GM18861 (cell line): ENCODE results near the gene TOMM6.
A peak's percentile ranks its signal among the peaks of the same experiment; 100 is the strongest.
"Not testable (repeated sequence)": the region's sequence is repeated elsewhere in the genome, so short reads cannot be mapped to it uniquely, and the experiment has no call there.

Source experiments
- ATAC-seq: cut with Tn5 transposase; IDR thresholded peaks from one replicate; pipeline ENCODE4 v1.9.1; 2021; ENCODE audit not compliant: unreplicated experiment

Gene TOMM6

DNA sequence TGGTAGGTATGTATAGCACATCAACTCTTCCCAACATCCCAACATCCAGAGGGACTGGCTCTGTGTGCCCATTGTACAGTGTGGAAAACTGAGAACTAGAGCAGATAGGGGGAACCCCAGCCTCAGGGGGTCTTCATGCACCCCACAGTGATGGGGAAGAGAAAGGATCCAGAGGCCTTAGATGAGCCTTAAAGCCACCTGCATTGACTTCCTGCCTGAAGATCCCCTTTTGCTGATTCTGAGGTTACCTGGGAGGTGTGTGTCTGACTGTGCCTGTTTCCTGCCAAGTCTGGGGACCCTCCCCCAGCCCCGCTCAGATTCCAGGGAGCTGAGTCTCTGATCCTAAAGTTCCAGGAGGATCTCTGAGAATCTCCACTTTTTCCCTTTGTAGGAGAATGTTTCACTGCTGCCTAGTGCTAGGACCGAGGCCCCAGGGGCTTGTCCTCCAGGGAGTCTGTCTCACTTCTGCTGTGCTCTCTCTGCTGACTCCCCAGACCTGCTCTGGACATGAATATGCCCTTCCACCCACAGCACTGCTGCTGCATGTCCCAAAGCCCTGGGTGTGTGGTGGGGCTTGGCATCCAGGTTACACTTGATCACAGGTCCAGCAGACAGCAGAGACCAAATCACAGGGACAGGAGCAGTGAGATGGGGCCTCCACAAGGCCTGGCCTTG is 27.5 kb upstream of the TOMM6 start:
- ATAC-seq, result no peak

DNA sequence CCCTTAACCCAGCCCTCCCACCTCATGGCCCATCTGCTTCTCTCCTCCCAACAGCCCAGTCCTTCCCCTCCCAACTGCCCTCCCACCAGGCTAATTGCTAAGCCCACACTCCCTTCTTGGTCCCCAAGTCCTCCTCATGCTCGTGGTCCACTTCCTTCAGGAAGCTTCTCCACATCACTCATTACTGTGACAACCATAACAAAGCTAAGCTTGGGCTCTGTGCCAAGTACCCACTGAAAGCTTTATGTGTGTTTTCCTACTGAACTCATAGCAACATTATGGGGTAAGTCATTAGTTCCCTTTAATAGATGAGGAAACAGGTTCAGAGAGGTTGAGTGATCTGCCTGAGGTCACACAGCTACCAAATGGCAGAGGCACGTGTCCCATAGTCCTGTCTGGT is 24.0 kb upstream of the TOMM6 start:
- no peak for ATAC-seq

DNA sequence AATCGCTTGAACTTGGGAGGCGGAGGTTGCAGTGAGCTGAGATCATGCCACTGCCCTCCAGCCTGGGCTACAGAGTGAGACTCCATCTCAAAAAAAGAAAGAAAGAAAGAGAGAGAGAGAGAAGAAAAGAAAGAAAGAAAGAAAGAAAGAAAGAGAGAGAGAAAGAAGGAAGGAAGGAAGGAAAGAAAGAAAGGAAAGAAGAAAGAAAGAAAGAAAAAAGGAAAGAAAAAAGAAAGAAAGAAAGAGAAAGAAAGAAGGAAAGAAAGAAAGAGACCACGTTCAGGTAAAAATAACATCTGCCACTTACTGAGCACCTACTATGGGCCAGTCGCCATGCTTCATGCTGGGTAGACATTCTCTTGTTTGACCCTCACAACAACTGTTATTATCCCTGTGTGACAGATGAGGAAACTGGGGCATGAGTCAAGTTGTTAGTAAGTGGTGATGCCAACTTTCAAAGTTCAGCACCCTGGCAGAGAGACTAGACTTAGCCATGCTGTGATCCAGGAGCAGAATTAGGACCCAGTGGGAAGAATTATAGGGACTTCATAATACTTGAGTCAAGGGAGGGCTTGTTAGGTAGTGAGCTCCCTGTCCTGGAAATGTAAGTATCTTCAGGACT is 21.3 kb upstream of the TOMM6 start:
- not testable (repeated sequence) for ATAC-seq

- no peak for ATAC-seq
These were observed 20.2 kb upstream of the TOMM6 start for GRCh38 chr6:41767112-41767833.

DNA sequence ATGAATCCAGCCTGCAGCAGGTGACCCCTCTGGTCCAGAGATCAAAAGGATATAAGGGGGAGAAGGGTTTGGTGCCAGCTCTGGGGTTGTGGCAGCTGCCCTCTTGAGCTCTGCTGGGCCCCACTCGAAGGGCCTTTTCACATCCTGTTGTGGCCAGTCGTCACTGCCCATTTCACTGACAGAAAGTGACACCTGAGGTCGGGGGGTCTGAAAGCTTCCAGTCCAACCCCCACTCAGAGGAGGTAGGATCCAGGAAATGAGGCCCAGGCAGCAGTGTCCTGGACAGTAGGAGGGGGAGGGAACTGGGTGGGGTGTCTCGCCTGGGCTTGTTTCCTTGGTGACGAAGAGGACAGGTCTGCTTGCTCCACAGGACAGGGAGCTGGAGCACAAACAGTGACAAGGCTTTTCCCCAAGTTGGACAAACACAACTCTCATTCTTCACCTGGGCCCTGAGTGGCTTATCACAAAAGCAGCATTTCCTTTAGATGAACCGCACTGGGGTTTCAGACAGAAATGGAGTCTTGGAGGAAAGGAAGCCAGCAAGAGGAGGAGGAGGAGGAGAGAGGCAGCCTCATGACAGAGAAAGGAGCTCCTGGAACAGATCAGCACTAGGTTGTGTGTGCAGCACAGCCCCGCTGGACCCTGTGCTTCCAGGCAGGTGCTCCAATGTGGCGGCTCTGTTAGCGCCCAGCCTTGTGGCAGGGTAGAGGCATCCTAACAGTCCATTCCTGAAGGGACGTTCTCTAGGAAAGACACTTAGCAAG is 18.8 kb upstream of the TOMM6 start:
- ATAC-seq, result no peak

GRCh38 chr6:41769376-41769775 is 18.1 kb upstream of the TOMM6 start:
- no peak for ATAC-seq

- no peak for ATAC-seq
These were observed 17.0 kb upstream of the TOMM6 start for GRCh38 chr6:41770381-41771057.

GRCh38 chr6:41771058-41771983 is 16.2 kb upstream of the TOMM6 start:
- no peak for ATAC-seq

DNA sequence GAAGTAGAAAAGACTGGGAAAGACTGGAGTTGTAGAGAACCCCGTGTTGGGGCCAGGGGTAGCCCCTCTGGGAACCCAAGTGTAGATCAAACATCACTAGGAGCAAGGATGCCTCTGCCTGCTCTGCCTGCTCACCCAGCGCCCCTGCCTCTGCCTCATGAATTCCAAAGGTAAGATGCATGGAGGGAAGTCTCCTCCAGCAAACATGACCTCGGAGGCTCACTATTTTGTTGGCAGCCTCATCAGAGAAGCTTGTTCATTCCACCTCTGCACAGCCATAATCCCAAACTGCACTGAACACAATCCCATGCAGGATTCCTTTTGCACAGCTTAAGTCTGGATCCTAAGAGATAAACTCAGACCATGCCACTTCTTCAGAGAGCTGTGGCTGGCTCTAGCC is 12.7 kb upstream of the TOMM6 start:
- ATAC-seq, result no peak

- ATAC-seq, result no peak
These were observed 12.1 kb upstream of the TOMM6 start for GRCh38 chr6:41775293-41775882.

DNA sequence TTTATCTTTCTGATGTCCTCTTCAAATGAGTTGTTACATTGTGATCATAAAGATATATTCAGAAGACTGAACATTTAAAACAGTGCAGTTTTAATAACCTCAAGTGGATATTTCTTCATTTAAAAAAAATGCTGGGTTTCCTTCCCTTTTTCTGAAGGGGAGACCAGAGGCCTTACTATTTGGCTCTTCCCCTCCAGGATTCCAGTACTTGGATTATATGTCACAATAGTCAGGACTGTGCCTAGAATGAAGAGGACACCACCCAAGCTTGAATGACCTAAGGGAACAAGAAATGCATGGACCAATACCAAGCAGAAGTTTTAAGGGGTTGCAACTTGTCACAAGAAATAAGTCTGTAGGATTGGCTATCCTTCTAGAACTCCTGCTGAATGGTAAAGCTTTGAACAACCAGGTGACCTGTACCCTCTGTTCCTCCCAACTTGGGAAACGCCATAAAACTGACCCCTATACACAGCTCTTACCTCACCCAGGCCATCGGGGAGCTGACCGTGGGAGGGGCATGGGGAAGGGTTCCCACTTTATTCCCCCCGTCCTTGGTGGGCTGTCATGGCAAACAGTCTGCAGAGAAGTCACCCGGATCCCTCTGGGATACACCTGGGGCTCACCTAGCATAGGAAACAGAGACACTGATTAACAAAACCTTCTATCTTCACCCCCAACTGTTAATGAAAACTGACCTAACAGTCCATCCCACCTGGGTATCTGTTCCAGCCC is 9.8 kb upstream of the TOMM6 start:
- no peak for ATAC-seq

DNA sequence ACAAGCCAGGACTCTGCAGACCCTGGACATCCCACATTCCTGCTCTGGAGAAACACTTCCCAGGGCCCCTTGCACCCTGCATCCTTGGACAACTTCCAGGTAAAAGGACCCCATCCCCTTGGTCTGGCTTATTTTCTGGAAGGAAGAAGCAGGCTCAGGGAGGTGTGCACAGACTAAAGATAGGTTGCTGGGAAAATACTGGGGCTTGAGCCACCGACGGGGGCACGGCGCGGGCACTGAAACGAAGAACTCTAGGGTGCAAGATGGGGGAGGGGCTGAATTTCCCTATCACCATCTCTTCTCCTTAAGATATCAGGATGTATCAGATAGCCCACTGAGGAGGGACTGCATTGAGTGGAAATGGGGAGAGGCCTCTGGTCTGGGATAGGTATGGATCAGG is 8.6 kb upstream of the TOMM6 start:
- ATAC-seq, result no peak

DNA sequence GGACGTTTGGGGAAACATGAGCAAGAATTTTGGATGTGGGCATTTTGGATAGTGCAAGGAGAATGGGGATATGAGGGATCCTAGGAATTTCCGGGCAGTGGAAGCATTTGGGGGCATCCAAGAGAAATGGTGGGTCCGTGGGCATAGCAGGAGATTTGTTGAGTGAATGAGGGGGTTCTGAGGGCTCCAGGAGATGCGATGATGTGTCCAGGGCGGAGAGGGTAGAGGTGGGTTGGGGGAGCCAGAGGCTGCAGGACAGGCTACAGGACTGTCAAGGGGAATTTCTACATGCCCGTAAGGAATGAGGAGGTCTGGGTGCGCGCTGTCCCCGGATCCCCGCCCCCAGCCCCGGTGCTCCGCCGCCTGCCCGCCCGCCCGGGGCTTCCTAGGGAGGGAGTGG is 8.2 kb upstream of the TOMM6 start:
- ATAC-seq, result peak; percentile 18

DNA sequence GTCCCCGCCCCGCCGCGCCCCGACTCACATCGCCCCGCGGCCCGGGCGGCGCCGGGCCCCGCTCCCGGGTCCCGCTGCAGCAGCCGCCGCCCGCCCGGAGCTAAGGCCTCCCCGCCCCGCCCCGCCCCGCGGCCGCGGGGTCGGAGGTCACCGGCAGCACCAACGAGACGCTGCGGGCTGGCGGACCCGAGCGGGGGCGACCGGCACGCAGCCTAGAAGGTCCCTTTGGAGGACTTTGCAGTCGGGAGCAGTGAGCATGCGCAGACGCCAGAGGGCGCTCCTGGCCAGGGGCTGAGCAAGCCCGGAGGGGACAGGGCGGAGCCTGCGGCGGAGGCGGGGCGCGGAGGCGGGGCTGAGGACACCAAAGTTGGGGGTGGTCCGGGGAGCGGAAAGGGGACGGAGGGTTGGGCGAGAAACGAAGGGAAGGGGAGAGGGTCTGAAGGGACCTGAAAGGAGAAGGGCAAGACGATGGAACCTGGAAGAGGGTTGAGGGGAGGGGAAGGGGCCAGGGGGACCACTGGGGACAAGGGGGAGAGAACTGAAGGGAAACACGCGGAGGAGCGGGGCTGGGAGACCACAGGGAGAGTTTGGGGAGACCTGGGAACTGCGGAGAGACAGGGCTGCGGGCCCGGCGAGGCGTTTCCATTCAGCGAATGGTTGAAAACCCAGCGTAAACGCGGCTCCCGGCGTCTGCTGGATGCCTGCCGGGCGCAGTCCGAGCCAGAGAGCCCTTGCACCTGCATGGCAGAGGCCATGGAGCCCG is 7.5 kb upstream of the TOMM6 start, which contains the start of gene FRS3:
Gene FRS3 (minus strand): TSS at position 113 of the 763 bp plus-strand sequence. CDS start 2,913 bp downstream, outside the sequence.
- peak; percentile 93 for ATAC-seq

DNA sequence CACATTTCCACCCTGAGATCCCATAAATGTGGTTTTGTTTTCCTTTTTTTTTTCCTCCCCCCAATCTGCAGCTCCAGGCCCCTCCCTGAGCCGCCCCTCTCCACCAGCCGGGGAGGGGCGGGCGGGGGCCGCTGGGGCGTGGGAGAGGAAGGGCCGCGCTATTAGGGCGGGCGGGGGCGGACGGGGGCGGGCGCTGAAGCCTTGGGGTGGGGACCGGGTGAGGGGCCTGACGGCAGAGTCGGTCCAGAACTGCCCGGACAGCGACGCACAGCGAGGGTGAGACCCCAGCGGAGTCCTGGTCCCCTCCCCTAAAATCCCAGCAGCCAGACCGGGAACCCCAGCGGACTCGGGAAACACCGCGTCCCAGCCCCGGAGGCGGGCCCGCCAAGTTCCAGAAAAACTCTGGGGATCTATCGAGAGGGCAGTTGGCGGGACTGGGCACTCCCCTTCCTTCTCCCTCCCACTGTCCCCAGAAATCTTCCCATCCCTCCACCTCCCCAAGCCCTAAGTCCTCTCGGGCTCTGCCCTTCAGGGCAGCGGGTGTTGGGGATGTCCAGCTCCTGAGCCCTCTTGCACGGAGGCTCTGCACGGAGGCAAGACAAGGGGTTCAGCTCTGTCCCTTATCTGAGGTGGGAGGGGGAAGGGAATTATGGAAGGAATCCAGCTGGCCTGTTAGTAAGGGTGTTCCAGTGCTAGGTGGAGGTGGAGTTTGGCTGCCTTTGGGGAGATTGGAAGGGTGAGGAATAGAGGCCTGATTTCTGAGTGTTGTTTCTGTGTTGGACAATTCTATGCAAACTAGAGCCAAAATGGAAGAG is 6.7 kb upstream of the TOMM6 start, which contains the start of gene PRICKLE4:
Gene PRICKLE4 (plus strand): TSS at position 232 of the 815 bp plus-strand sequence. CDS start 2,692 bp downstream, outside the sequence.
- ATAC-seq, result no peak

DNA sequence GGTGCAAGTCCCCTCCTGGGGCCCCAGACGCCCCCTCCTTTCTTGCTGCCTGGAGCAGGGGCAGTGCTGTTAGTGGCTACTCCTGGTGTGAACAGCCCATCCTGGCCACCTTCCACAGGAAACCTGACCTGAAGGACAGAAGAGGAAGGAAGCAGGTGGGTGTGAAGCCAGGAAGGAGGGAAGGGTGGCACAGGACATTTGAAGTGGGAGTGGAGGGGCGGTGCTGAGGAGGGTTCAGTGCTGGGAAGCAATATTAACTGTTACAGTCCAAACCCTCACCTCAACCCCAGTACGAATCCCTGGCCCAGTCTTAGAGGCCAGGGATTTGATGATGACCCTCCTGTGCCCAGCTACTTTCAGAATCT is 6.1 kb upstream of the TOMM6 start:
- no peak for ATAC-seq
